Measurements from ENCODE around the gene NGB.

Gene NGB

GRCh38 chr14:77257700-77258099 is 13.3 kb downstream of the NGB start:
- DNase-seq (ENCODE audit: low spot score) = no peak
- no peak for TF ChIP-seq CTCF (IDR thresholded peaks at IDR 0.05; ENCODE audit: extremely low read depth, missing control alignments)

GRCh38 chr14:77256694-77257093 is 14.3 kb downstream of the NGB start:
- TF ChIP-seq CTCF (IDR thresholded peaks at IDR 0.05; ENCODE audit: extremely low read depth, missing control alignments) = no peak
- no peak for DNase-seq (ENCODE audit: low spot score)

- TF ChIP-seq CTCF (IDR thresholded peaks at IDR 0.05; ENCODE audit: extremely low read depth, missing control alignments) = no peak
- DNase-seq (ENCODE audit: low spot score) = no peak
Observed at GRCh38 chr14:77253333-77254190, 17.4 kb downstream of the NGB start.

- no peak for DNase-seq (ENCODE audit: low spot score)
- TF ChIP-seq CTCF (IDR thresholded peaks at IDR 0.05; ENCODE audit: extremely low read depth, missing control alignments) = no peak
Observed at GRCh38 chr14:77251870-77252269, 19.1 kb downstream of the NGB start.

GRCh38 chr14:77250927-77251326 is 20.1 kb downstream of the NGB start:
- no peak for DNase-seq (ENCODE audit: low spot score)
- no peak for TF ChIP-seq CTCF (IDR thresholded peaks at IDR 0.05; ENCODE audit: extremely low read depth, missing control alignments)

GRCh38 chr14:77249286-77249685 is 21.7 kb downstream of the NGB start:
- DNase-seq (ENCODE audit: low spot score) = no peak
- no peak for TF ChIP-seq CTCF (IDR thresholded peaks at IDR 0.05; ENCODE audit: extremely low read depth, missing control alignments)

- DNase-seq (ENCODE audit: low spot score) = no peak
- no peak for TF ChIP-seq CTCF (IDR thresholded peaks at IDR 0.05; ENCODE audit: extremely low read depth, missing control alignments)
Observed at GRCh38 chr14:77248666-77249065, 22.3 kb downstream of the NGB start.

All from GM20000 (cell line).